ENCODE results near the gene DET1. TPM values are rescaled to one million over a fixed set of nuclear protein-coding genes. Genes with fewer than 3 reads are reported as not detected.

Gene DET1
- polyA plus RNA-seq, 1 of the 3 experiments (the other 2 are of a cell fraction) = 4.5 TPM

DNA sequence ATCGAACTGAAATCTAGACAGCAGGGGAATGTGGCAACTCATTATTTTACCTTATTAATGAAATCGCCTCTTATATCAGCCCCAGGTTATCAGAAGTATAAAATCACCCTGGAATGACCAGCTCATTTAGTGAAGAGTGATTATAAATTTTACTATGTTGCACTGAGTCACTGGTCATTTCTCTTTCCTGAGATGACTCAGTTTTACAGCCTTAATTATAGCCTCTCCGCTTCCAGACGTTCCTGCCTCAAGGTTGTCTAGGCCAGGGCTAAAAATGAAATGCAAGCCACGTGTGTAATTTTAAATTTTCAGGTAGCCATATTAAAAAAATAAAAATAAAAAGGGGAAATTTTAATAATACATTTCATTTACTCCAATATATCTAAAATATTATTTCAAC, 33.3 kb downstream of the DET1 start:
- H2AFZ ChIP-seq (ENCODE audit: low read depth) = no peak overlapping the region
- peaks cover 6 to 45% of the 10 kb centered on the region in 2 experiments for H3K36me3 ChIP-seq (replicated peaks in 1 of 2; ENCODE audit: control insufficient read depth in 1 of 2, insufficient read depth in 2 of 2, low read length in 1 of 2)
- H3K27ac ChIP-seq (ENCODE audit: low read depth in 2 of 2, low read length in 1 of 2) = no peak overlapping the region
- no peaks in the 10 kb centered on the region for H3F3A ChIP-seq (replicated peaks; ENCODE audit: insufficient read depth)
- H4K20me1 ChIP-seq (ENCODE audit: insufficient read depth) = no peaks in the 10 kb centered on the region
- no peaks in the 10 kb centered on the region for H3K9me2 ChIP-seq
- no peaks in the 10 kb centered on the region for H3K4me1 ChIP-seq (ENCODE audit: control insufficient read depth in 1 of 2, insufficient read depth in 2 of 2, low read depth in 1 of 2, low read length in 1 of 2)
- no peak overlapping the region for H3K9ac ChIP-seq
- H3K9me3 ChIP-seq = no peaks in the 10 kb centered on the region
- 81% methylated on average over 5 of the region's 5 CpGs for WGBS (ENCODE audit: low lambda C conversion rate)
- no peak for DNase-seq
- ChIA-PET POLR2A (no interaction called here), CTCF (no interaction called here)
- no peak overlapping the region for H3K4me3 ChIP-seq (ENCODE audit: low read depth in 2 of 2, low read length in 1 of 2)
- no peaks in the 10 kb centered on the region for H3K27me3 ChIP-seq (ENCODE audit: insufficient read depth)
- H3K79me2 ChIP-seq (ENCODE audit: insufficient read depth) = no peaks in the 10 kb centered on the region
- no peak for TF ChIP-seq CHD2 (IDR thresholded peaks at IDR 0.05; ENCODE audit: low read length, partially characterized antibody)
- TF ChIP-seq, protein P1, sequence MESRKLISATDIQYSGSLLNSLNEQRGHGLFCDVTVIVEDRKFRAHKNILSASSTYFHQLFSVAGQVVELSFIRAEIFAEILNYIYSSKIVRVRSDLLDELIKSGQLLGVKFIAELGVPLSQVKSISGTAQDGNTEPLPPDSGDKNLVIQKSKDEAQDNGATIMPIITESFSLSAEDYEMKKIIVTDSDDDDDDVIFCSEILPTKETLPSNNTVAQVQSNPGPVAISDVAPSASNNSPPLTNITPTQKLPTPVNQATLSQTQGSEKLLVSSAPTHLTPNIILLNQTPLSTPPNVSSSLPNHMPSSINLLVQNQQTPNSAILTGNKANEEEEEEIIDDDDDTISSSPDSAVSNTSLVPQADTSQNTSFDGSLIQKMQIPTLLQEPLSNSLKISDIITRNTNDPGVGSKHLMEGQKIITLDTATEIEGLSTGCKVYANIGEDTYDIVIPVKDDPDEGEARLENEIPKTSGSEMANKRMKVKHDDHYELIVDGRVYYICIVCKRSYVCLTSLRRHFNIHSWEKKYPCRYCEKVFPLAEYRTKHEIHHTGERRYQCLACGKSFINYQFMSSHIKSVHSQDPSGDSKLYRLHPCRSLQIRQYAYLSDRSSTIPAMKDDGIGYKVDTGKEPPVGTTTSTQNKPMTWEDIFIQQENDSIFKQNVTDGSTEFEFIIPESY (IDR thresholded peaks at IDR 0.05; ENCODE audit: borderline replicate concordance, low read depth) = no peak
- no peak for TF ChIP-seq EP300 (IDR thresholded peaks at IDR 0.05; ENCODE audit: borderline replicate concordance in 1 of 2, low read depth in 1 of 2, low read length in 1 of 2)
- TF ChIP-seq ELF1 (IDR thresholded peaks at IDR 0.05) = no peak
- TF ChIP-seq YY1 (IDR thresholded peaks at IDR 0.05; ENCODE audit: low read depth) = no peak
- TF ChIP-seq MEF2A (IDR thresholded peaks at IDR 0.05; ENCODE audit: borderline replicate concordance, low read depth) = no peak
- TF ChIP-seq TEAD4 (IDR thresholded peaks at IDR 0.05; ENCODE audit: borderline replicate concordance, insufficient read depth) = no peak
- TF ChIP-seq RCOR1 (IDR thresholded peaks at IDR 0.05; ENCODE audit: low read length) = no peak
- no peak for TF ChIP-seq NFIC (IDR thresholded peaks at IDR 0.05; ENCODE audit: borderline replicate concordance)
- no peak for TF ChIP-seq FOSL2 (IDR thresholded peaks at IDR 0.05; ENCODE audit: borderline replicate concordance, low read depth)
- TF ChIP-seq GABPA (IDR thresholded peaks at IDR 0.05; ENCODE audit: low read depth) = no peak
- no peak for TF ChIP-seq MXI1 (IDR thresholded peaks at IDR 0.05; ENCODE audit: low read depth, low read length)
- TF ChIP-seq, protein P2, sequence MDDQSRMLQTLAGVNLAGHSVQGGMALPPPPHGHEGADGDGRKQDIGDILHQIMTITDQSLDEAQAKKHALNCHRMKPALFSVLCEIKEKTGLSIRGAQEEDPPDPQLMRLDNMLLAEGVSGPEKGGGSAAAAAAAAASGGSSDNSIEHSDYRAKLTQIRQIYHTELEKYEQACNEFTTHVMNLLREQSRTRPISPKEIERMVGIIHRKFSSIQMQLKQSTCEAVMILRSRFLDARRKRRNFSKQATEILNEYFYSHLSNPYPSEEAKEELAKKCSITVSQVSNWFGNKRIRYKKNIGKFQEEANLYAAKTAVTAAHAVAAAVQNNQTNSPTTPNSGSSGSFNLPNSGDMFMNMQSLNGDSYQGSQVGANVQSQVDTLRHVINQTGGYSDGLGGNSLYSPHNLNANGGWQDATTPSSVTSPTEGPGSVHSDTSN (IDR thresholded peaks at IDR 0.05) = no peak
- no peak for TF ChIP-seq RFX5 (IDR thresholded peaks at IDR 0.05; ENCODE audit: low read length)
- TF ChIP-seq, protein P3, sequence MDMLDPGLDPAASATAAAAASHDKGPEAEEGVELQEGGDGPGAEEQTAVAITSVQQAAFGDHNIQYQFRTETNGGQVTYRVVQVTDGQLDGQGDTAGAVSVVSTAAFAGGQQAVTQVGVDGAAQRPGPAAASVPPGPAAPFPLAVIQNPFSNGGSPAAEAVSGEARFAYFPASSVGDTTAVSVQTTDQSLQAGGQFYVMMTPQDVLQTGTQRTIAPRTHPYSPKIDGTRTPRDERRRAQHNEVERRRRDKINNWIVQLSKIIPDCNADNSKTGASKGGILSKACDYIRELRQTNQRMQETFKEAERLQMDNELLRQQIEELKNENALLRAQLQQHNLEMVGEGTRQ (IDR thresholded peaks at IDR 0.05; ENCODE audit: borderline replicate concordance, low read depth, low read length) = no peak
- no peak overlapping the region for H3K4me2 ChIP-seq

DNA sequence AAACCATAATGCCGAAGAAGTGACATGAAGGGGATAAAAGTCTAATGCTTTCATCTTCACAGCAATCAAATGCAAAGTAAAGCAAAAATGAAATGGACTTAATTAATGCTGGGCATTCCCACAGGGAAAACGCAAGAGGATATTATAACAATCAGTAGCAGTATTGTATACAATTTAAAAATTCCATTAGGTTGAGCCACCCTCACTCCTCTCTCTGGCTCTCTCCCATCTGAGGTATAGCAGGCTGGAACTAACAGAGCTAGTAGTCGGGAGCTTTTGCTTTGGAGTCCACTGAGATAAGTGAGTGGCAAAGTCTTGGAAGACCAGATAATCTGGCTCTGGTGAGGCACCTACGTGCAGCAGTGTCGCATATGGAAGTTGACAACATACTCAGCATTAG, 33.9 kb downstream of the DET1 start:
- Histone ChIP-seq H3K9me2 (no peaks in the 10 kb centered on the region), H3K9ac (no peak overlapping the region), H3K4me2 (no peak overlapping the region), H2AFZ (ENCODE audit: low read depth) (no peak overlapping the region), H3K4me3 (ENCODE audit: low read depth in 2 of 2, low read length in 1 of 2) (no peak overlapping the region), H3K36me3 (replicated peaks in 1 of 2; ENCODE audit: control insufficient read depth in 1 of 2, insufficient read depth in 2 of 2, low read length in 1 of 2) (peaks cover 9 to 46% of the 10 kb centered on the region in 2 experiments), H4K20me1 (ENCODE audit: insufficient read depth) (no peaks in the 10 kb centered on the region), H3F3A (replicated peaks; ENCODE audit: insufficient read depth) (no peaks in the 10 kb centered on the region), H3K27me3 (ENCODE audit: insufficient read depth) (no peaks in the 10 kb centered on the region), H3K27ac (ENCODE audit: low read depth in 2 of 2, low read length in 1 of 2) (no peak overlapping the region), H3K79me2 (ENCODE audit: insufficient read depth) (no peaks in the 10 kb centered on the region), H3K9me3 (no peaks in the 10 kb centered on the region), H3K4me1 (ENCODE audit: control insufficient read depth in 1 of 2, insufficient read depth in 2 of 2, low read depth in 1 of 2, low read length in 1 of 2) (no peaks in the 10 kb centered on the region)
- ChIA-PET CTCF (interaction anchor here (0.7 kb wide), 1 partner anchor 322 kb away, joined by 4 read pairs; no protein-coding TSS in a partner anchor), POLR2A (no interaction called here)
- TF ChIP-seq JUND (IDR thresholded peaks at IDR 0.05) (no peak), RCOR1 (IDR thresholded peaks at IDR 0.05; ENCODE audit: low read length) (no peak), TEAD4 (IDR thresholded peaks at IDR 0.05; ENCODE audit: borderline replicate concordance, insufficient read depth) (no peak), CHD2 (IDR thresholded peaks at IDR 0.05; ENCODE audit: low read length, partially characterized antibody) (no peak), EP300 (IDR thresholded peaks at IDR 0.05; ENCODE audit: borderline replicate concordance in 1 of 2, low read depth in 1 of 2, low read length in 1 of 2) (no peak), FOSL2 (IDR thresholded peaks at IDR 0.05; ENCODE audit: borderline replicate concordance, low read depth) (no peak), POLR2AphosphoS5 (IDR thresholded peaks at IDR 0.05; ENCODE audit: low read depth, low read length) (no peak), MEF2A (IDR thresholded peaks at IDR 0.05; ENCODE audit: borderline replicate concordance, low read depth) (no peak), TAF1 (IDR thresholded peaks at IDR 0.05; ENCODE audit: borderline replicate concordance, low read depth, low read length) (no peak), RXRA (IDR thresholded peaks at IDR 0.05; ENCODE audit: borderline replicate concordance, low read depth) (no peak), GATA2 (CRISPR knock-in tag; IDR thresholded peaks at IDR 0.05) (no peak), NRF1 (IDR thresholded peaks at IDR 0.05; ENCODE audit: low read depth, low read length) (no peak)
- TF ChIP-seq, protein P4, sequence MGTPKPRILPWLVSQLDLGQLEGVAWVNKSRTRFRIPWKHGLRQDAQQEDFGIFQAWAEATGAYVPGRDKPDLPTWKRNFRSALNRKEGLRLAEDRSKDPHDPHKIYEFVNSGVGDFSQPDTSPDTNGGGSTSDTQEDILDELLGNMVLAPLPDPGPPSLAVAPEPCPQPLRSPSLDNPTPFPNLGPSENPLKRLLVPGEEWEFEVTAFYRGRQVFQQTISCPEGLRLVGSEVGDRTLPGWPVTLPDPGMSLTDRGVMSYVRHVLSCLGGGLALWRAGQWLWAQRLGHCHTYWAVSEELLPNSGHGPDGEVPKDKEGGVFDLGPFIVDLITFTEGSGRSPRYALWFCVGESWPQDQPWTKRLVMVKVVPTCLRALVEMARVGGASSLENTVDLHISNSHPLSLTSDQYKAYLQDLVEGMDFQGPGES (IDR thresholded peaks at IDR 0.05; ENCODE audit: low read depth, low read length) = no peak
- TF ChIP-seq, protein P2 (IDR thresholded peaks at IDR 0.05) = no peak
- DNase-seq = no peak
- WGBS (ENCODE audit: low lambda C conversion rate) = 98% methylated on average over 5 of the region's 5 CpGs
